NCI-H2107 treated with DMSO at 0.1 percent for 48 hours (cell line): Measurements from ENCODE around the gene ZMIZ1.

Experiments used
- DNase-seq: peaks from one replicate; lab custom pipeline; 2025; ENCODE audit not compliant: unreplicated experiment; lab: John Stamatoyannopoulos, UW

ZMIZ1 gene

GRCh38 chr10:79350407-79351154, 281.8 kb downstream of the ZMIZ1 start:
- DNase-seq, result no peak

- DNase-seq, result no peak
These were observed 282.6 kb downstream of the ZMIZ1 start for GRCh38 chr10:79351332-79351731.

DNA sequence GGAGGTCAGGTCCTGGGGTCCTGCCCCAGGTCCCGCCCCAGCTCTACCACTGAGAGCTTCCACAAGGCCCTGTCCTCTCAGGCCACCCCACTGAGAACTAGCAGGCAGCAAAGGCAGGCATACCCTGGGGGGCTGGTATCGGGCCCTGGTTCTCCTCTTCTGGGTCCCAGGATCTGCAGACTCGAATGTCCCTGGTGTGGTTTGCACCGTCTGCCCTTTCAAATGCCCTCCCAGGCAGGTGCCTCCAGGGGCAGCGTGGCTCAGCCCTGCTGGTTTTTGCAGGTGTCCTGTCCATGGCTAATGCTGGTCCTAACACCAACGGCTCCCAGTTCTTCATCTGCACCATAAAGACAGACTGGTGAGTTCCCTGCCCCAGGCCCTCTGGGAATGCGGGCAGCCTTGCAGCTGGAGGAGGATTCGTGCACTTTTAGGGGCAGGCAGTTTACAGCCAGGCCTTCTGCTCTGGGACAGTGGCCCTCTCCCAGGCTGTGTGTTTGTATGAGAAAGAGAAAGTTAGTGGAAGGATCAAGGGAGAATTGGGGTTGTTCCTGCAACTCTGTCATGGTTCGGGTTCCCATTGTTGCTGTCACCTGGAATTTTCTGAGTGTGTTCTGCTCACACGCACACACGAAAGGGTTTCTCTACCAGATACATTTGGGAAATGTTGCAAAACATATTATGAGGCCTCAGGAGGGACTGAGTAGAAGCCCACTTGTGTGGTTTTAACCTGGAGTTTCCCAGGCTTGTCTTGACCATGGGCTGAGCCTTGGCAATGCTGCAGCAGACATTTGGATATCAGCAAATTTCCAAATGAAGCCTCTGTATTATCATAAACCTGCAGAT, 283.5 kb downstream of the ZMIZ1 start:
- no peak for DNase-seq

DNA sequence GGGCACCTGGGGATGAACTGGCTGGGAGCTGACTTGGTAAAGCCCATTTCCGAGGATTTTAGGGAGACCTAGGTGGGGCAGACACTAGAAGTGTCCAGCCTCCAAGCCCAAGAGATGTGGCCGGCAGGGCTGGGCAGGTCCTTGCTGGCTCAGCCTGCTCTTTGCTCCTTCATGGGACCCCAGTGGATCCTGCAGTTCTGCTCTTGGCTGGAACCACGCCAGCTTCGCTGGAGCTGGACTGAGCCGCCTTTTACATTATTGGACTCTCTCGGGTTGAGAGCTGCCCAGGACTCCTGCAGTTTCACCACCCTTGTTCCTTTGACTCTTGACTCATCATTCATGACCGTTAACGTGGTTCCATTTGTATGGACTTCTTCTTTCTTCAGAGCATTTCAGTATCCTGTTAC, 284.2 kb downstream of the ZMIZ1 start:
- no peak for DNase-seq

DNA sequence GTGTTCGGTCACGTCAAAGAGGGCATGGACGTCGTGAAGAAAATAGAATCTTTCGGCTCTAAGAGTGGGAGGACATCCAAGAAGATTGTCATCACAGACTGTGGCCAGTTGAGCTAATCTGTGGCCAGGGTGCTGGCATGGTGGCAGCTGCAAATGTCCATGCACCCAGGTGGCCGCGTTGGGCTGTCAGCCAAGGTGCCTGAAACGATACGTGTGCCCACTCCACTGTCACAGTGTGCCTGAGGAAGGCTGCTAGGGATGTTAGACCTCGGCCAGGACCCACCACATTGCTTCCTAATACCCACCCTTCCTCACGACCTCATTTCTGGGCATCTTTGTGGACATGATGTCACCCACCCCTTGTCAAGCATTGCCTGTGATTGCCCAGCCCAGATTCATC, 285.0 kb downstream of the ZMIZ1 start:
- DNase-seq, result no peak

DNA sequence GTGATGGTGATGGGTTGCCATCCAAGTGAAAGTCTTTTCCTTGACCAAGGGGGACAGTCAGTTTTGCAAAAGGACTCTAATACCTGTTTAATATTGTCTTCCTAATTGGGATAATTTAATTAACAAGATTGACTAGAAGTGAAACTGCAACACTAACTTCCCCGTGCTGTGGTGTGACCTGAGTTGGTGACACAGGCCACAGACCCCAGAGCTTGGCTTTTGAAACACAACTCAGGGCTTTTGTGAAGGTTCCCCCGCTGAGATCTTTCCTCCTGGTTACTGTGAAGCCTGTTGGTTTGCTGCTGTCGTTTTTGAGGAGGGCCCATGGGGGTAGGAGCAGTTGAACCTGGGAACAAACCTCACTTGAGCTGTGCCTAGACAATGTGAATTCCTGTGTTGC, 285.4 kb downstream of the ZMIZ1 start:
- DNase-seq, result no peak

DNA sequence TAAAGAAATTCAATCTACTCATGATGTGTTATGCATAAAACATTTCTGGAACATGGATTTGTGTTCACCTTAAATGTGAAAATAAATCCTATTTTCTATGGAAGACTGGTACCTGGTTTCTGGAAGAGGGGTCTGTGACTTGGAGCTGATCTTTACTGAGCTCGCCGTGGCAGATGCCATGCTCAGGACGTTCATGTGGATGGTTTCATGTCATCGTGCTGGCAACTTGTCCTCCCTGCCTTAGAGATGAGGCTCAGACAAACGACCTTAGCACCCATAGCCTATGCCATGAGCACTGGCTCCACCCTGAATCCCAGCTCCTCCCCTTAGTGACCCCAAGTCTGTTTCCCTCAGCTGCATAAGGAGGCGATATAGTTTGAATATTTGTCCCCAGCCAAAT, 285.8 kb downstream of the ZMIZ1 start:
- DNase-seq, result no peak

DNA sequence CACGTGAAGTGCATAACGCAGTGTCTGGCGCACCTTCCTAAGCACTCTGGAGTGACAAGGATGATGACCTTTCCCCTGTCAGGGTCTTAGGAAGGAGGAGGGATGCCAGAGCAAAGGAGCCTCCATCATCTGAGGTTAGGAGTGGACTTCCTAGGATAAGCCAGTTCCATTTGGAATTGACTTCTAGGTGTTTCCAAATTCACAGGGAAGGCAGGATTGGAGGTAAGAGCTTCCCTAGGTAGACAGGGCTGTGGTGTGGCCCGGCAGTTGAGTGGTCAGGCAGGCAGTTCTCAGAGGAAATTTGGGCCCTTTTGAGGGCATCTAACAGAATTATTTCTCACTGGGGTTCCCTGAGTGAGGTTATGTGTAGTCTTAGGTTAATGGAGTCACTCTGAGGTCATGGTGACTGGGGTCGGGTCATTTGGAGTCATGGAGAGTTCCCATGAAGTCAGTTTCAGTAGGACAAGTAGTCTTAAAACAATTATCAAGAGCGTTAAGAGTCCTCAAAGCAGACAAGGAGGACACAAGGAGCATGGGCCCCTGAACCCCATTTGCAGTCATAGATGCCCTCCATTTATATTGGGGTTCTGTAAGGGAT, 286.8 kb downstream of the ZMIZ1 start:
- no peak for DNase-seq

- DNase-seq, result no peak
These were observed 287.3 kb downstream of the ZMIZ1 start for GRCh38 chr10:79356104-79356503.

GRCh38 chr10:79357180-79357579, 288.4 kb downstream of the ZMIZ1 start:
- no peak for DNase-seq

GRCh38 chr10:79358811-79359210, 290.0 kb downstream of the ZMIZ1 start:
- DNase-seq, result no peak

GRCh38 chr10:79359816-79360498, 291.2 kb downstream of the ZMIZ1 start:
- no peak for DNase-seq

GRCh38 chr10:79360499-79361342, 292.0 kb downstream of the ZMIZ1 start:
- DNase-seq, result no peak

- DNase-seq, result no peak
These were observed 293.1 kb downstream of the ZMIZ1 start for GRCh38 chr10:79361726-79362397.
